HG03469 (cell line): Measurements from ENCODE around the gene RAVER1.

ENCODE experiments used
- ATAC-seq: cut with Tn5 transposase; IDR thresholded peaks from one replicate; pipeline ENCODE4 v1.9.1; 2021; ENCODE audit warnings: mild to moderate bottlenecking, moderate library complexity, moderate number of reproducible peaks; ENCODE audit not compliant: unreplicated experiment

Gene RAVER1

GRCh38 chr19:10318807-10319682 is 14.3 kb downstream of the RAVER1 start:
- no peak for ATAC-seq

- ATAC-seq: no peak
Measured at GRCh38 chr19:10317857-10318462, 15.4 kb downstream of the RAVER1 start.

GRCh38 chr19:10317045-10317856 is 16.1 kb downstream of the RAVER1 start:
- ATAC-seq: no peak

- no peak for ATAC-seq
Measured at GRCh38 chr19:10316229-10317044, 16.9 kb downstream of the RAVER1 start.

GRCh38 chr19:10315335-10316214 is 17.8 kb downstream of the RAVER1 start, which contains the start of gene FDX2:
Gene FDX2 (minus strand): TSS chr19:10316015. CDS start chr19:10315996, 19 bp downstream.
- no peak for ATAC-seq

- no peak for ATAC-seq
Measured at GRCh38 chr19:10309423-10309822, 23.9 kb downstream of the RAVER1 start, which contains the start of gene ZGLP1. Gene ZGLP1 (minus strand): TSS chr19:10309815.

GRCh38 chr19:10306327-10306726 is 27.0 kb downstream of the RAVER1 start:
- ATAC-seq: no peak

GRCh38 chr19:10305139-10305806 is 28.1 kb downstream of the RAVER1 start:
- no peak for ATAC-seq

- ATAC-seq: no peak
Measured at GRCh38 chr19:10299545-10300458, 33.5 kb downstream of the RAVER1 start.

- no peak for ATAC-seq
Measured at GRCh38 chr19:10295847-10296591, 37.3 kb downstream of the RAVER1 start.

GRCh38 chr19:10295305-10295846 is 38.0 kb downstream of the RAVER1 start:
- no peak for ATAC-seq

GRCh38 chr19:10294368-10294697 is 39.0 kb downstream of the RAVER1 start:
- no peak for ATAC-seq

GRCh38 chr19:10293637-10294367 is 39.5 kb downstream of the RAVER1 start:
- no peak for ATAC-seq

GRCh38 chr19:10292789-10293636 is 40.3 kb downstream of the RAVER1 start:
- no peak for ATAC-seq

GRCh38 chr19:10292206-10292788 is 41.0 kb downstream of the RAVER1 start:
- no peak for ATAC-seq
